ENCODE results near the gene DLL3. TPM values are rescaled to one million over a fixed set of nuclear protein-coding genes. Genes with fewer than 3 reads are reported as not detected.

DLL3 gene
- total RNA-seq, 3 donors from 2014 or later: not detected

- no peak overlapping the region for H3K4me3 ChIP-seq
- H3K27me3 ChIP-seq: no peaks in the 10 kb centered on the region
- H3K36me3 ChIP-seq: no peaks in the 10 kb centered on the region
- DNase-seq (ENCODE audit: low spot score in 2 of 2): no peak
- peaks cover 0 to 7% of the 10 kb centered on the region in 2 donors for H3K4me1 ChIP-seq
- intact Hi-C loops (cut with DNase I; ENCODE audit: low total_unique reads): no loop called here
- no peaks in the 10 kb centered on the region for H3K9me3 ChIP-seq
- TF ChIP-seq CTCF (IDR thresholded peaks at IDR 0.05) (no peak), POLR2A (IDR thresholded peaks at IDR 0.05) (no peak), POLR2AphosphoS5 (IDR thresholded peaks at IDR 0.05) (no peak)
- no peak overlapping the region for H3K27ac ChIP-seq
Measured at GRCh38 chr19:39543477-39543857, 44.7 kb downstream of the DLL3 start.

DNA sequence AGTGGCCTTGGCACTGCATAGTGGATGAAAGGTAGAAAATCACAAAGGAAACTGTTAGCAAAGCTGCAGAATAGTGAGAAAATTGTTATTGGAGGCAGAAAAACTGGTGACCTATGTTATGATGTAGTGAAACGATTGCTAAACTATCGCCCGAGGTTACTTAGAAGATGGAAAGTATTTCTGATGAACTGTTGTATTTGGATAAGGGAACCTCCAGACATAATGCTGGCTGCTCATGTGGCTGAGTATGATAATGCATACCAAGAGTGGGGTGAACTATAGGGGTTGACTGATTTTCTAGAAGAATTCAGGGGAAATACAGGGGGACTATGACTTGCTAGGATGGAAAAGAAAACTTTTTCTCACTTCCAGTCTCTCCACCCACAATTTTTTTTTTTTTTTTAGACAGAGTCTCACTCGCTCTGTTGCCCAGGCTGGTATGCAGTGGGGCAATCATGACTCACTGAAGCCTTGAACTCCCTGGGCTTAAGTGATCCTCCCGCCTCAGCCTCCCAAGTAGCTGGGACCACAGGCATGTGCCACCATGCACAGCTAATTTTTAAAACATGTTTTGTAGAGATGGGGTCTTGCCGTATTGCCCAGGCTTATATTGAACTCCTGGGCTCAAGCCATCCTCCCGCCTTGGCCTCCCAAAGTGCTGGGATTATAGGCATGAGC lies 45.6 kb downstream of the DLL3 start:
- no peak overlapping the region for H3K27ac ChIP-seq
- no peaks in the 10 kb centered on the region for H3K4me1 ChIP-seq
- no peaks in the 10 kb centered on the region for H3K9me3 ChIP-seq
- DNase-seq (ENCODE audit: low spot score in 2 of 2): no peak
- intact Hi-C loops (cut with DNase I; ENCODE audit: low total_unique reads): no loop called here
- no peak for TF ChIP-seq CTCF (IDR thresholded peaks at IDR 0.05)
- no peak for TF ChIP-seq POLR2A (IDR thresholded peaks at IDR 0.05)
- no peak for TF ChIP-seq POLR2AphosphoS5 (IDR thresholded peaks at IDR 0.05)
- no peaks in the 10 kb centered on the region for H3K27me3 ChIP-seq
- H3K4me3 ChIP-seq: no peak overlapping the region
- no peaks in the 10 kb centered on the region for H3K36me3 ChIP-seq

- H3K4me3 ChIP-seq: no peak overlapping the region
- intact Hi-C loops (cut with DNase I; ENCODE audit: low total_unique reads): no loop called here
- no peaks in the 10 kb centered on the region for H3K27me3 ChIP-seq
- no peak overlapping the region for H3K27ac ChIP-seq
- no peak for DNase-seq (ENCODE audit: low spot score in 2 of 2)
- H3K4me1 ChIP-seq: no peaks in the 10 kb centered on the region
- no peak for TF ChIP-seq CTCF (IDR thresholded peaks at IDR 0.05)
- no peaks in the 10 kb centered on the region for H3K9me3 ChIP-seq
- H3K36me3 ChIP-seq: no peaks in the 10 kb centered on the region
Measured at GRCh38 chr19:39544911-39545310, 46.2 kb downstream of the DLL3 start.

DNA sequence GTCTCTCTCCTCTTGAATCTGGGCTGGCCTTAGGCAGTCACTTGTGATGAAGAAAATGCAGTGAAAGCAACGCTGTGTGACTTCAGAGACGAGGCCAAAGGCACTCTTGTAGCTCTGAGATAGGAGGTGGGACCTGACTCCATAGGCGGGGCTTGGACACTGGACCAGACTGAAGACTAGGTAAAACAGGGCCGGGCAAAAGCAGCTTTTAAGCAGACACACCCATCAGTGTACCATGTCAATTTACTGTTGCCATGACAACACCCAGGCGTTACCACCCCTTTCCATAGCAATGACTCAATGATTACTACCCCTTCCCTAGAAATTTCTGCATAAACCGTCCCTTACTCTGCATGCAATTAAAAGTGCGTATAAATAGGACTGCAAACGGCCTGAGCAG lies 47.9 kb downstream of the DLL3 start:
- intact Hi-C loops (cut with DNase I; ENCODE audit: low total_unique reads): no loop called here
- Histone ChIP-seq H3K4me3 (no peak overlapping the region), H3K4me1 (no peaks in the 10 kb centered on the region), H3K9me3 (no peaks in the 10 kb centered on the region), H3K36me3 (no peaks in the 10 kb centered on the region), H3K27me3 (no peaks in the 10 kb centered on the region), H3K27ac (no peak overlapping the region)
- DNase-seq (ENCODE audit: low spot score in 2 of 2): no peak
- TF ChIP-seq POLR2AphosphoS5 (IDR thresholded peaks at IDR 0.05): no peak
- TF ChIP-seq CTCF (IDR thresholded peaks at IDR 0.05): no peak
- no peak for TF ChIP-seq POLR2A (IDR thresholded peaks at IDR 0.05)

DNA sequence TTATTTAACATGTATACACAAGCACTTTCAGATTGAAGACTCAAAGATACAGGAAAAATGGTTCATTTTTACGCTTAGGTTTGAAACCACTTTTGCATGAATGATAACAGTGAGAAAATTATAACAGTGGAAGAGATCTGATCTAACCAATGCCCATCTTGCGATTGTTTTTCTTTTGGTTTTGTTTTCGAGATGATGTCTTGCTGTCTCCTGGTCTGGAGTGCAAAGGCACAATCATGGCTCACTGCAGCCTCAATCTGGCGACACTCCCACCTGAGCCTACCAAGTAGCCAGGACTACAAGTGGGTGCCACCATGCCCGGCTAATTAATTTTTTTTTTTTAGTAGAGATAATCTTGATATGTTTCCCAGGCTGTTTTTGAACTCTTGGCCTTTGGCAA lies 51.5 kb downstream of the DLL3 start:
- TF ChIP-seq POLR2A (IDR thresholded peaks at IDR 0.05) (no peak), CTCF (IDR thresholded peaks at IDR 0.05) (no peak), POLR2AphosphoS5 (IDR thresholded peaks at IDR 0.05) (no peak)
- no peak overlapping the region for H3K27ac ChIP-seq
- intact Hi-C loops (cut with DNase I; ENCODE audit: low total_unique reads): no loop called here
- DNase-seq (ENCODE audit: low spot score in 2 of 2): no peak
- H3K9me3 ChIP-seq: no peaks in the 10 kb centered on the region
- no peaks in the 10 kb centered on the region for H3K36me3 ChIP-seq
- H3K27me3 ChIP-seq: peaks cover 0 to 3% of the 10 kb centered on the region in 2 donors
- no peak overlapping the region for H3K4me3 ChIP-seq
- H3K4me1 ChIP-seq: no peaks in the 10 kb centered on the region
